K562 (cell line): ENCODE data around the gene UBE2V1. TPM values are rescaled to one million over a fixed set of nuclear protein-coding genes. Genes with fewer than 3 reads are reported as not detected.
A peak's percentile ranks its signal among the peaks of the same experiment; 100 is the strongest.

ENCODE experiments used
- ATAC-seq: fragments of 200-7000 bp; cut with Tn5 transposase; 3 replicates; pipeline ENCODE4 v1.9.1; 2020; ENCODE audit warnings: moderate library complexity
- BruUV-seq: library from RNA; stranded (reverse); fragments of 400-500 nt; replicated peaks from 2 replicates; lab custom pipeline; 2021; lab: Mats Ljungman, UMichigan
- CTCF ChIA-PET: fragments of 300-600 bp; formaldehyde crosslinking; extraction: SDS; loops from one replicate; lab custom pipeline; 2021; ENCODE audit warnings: low intra/inter-chr PET ratio; lab: Yijun Ruan, JAX
- POLR2A ChIA-PET: fragments of 300-600, 350-650 bp; sonication (Branson Sonifier 250); formaldehyde crosslinking; extraction: SDS; loops from one replicate; lab custom pipeline; 2021; ENCODE audit warnings: antibody characterized with exemption, inconsistent platforms; lab: Yijun Ruan, JAX
- DNase-seq, 4 experiments: peaks; one replicate each; pipeline versions ENCODE4 v3.0.0 to v3.0.0-alpha.2; 2011 to 2018; ENCODE audit warnings: low spot score in 3 of 4, mixed read lengths in 3 of 4; ENCODE audit errors: extremely low read depth in 1 of 4
- FAIRE-seq: peaks from 2 replicates; lab custom pipeline; 2011; peaks lifted over from hg19 to GRCh38; lab: Jason Lieb, UNC
- H2AFZ ChIP-seq: 2 replicates; pipeline ENCODE4 v1.6.0; 2011; ENCODE audit warnings: low read depth, low read length, control low read depth, inconsistent platforms
- H3K27ac ChIP-seq: fragments of 200-600 bp; 3 replicates; pipeline ENCODE4 v1.8.0; 2011; ENCODE audit warnings: low read depth, mild to moderate bottlenecking, control low read depth, inconsistent platforms, low read length, moderate library complexity, mixed read lengths; ENCODE audit errors: extremely low read depth
- H3K27me3 ChIP-seq, 2 experiments: fragments of 300-600 bp in 1 of 2; 2 replicates in 1 of 2; 3 replicates in 1 of 2; pipeline versions ENCODE4 v1.6.0 to v1.8.0; 2011; ENCODE audit warnings: inconsistent platforms in 2 of 2, low read length in 2 of 2, mild to moderate bottlenecking in 1 of 2, mixed read lengths in 1 of 2, moderate library complexity in 1 of 2; ENCODE audit not compliant: control insufficient read depth in 2 of 2, insufficient read depth in 2 of 2
- H3K36me3 ChIP-seq: fragments of 300-600 bp; 3 replicates; pipeline ENCODE4 v1.8.0; 2011; ENCODE audit warnings: mild to moderate bottlenecking, low read length, inconsistent platforms; ENCODE audit not compliant: control insufficient read depth, insufficient read depth
- H3K4me1 ChIP-seq, 2 experiments: fragments of 200-600 bp in 1 of 2; replicated peaks in 1 of 2; 2 replicates in 1 of 2; 3 replicates in 1 of 2; pipeline versions ENCODE4 v1.5.1 to v1.8.0; 2011; ENCODE audit warnings: inconsistent platforms in 2 of 2, low read length in 2 of 2, mild to moderate bottlenecking in 1 of 2, mixed read lengths in 1 of 2, moderate library complexity in 1 of 2; ENCODE audit not compliant: control insufficient read depth in 2 of 2, insufficient read depth in 2 of 2
- H3K4me2 ChIP-seq: 2 replicates; pipeline ENCODE4 v1.6.1; 2011; ENCODE audit warnings: low read length, control low read depth, inconsistent platforms, mixed read lengths; ENCODE audit not compliant: insufficient read depth
- H3K4me3 ChIP-seq: fragments of 200-600 bp; sonication (generic), shearing (Covaris generic); 2 replicates; pipeline ENCODE4 v1.5.1; 2016; ENCODE audit warnings: control low read depth, inconsistent platforms
- H3K79me2 ChIP-seq: fragments of 200-600 bp; 3 replicates; pipeline ENCODE4 v1.8.0; 2011; ENCODE audit warnings: low read length, inconsistent platforms; ENCODE audit not compliant: control insufficient read depth, insufficient read depth
- H3K9ac ChIP-seq, 2 experiments: 2 replicates each; pipeline versions ENCODE4 v1.6.0 to v1.6.1; 2011; ENCODE audit warnings: low read depth in 2 of 2, low read length in 2 of 2, control low read depth in 1 of 2, inconsistent platforms in 1 of 2, mild to moderate bottlenecking in 1 of 2, mixed read lengths in 1 of 2; ENCODE audit not compliant: insufficient read depth in 1 of 2
- H3K9me1 ChIP-seq: one replicate; pipeline ENCODE4 v1.6.0; 2011; ENCODE audit warnings: inconsistent platforms, mild to moderate bottlenecking, low read length, moderate library complexity; ENCODE audit not compliant: control insufficient read depth, insufficient read depth
- H3K9me3 ChIP-seq: replicated peaks from 2 replicates; pipeline ENCODE4 v1.5.1; 2011; ENCODE audit warnings: low read depth, low read length, inconsistent platforms; ENCODE audit not compliant: control insufficient read depth, insufficient read depth
- H4K20me1 ChIP-seq: replicated peaks from 2 replicates; pipeline ENCODE4 v1.6.1; 2011; ENCODE audit warnings: low read length, inconsistent platforms, mixed read lengths; ENCODE audit not compliant: control insufficient read depth, insufficient read depth
- HDAC2 ChIP-seq: fragments of 450-650 bp; IDR thresholded peaks from 2 replicates; pipeline ENCODE4 v1.6.1; 2016; ENCODE audit warnings: mild to moderate bottlenecking
- MED1 ChIP-seq: sonication (generic); formaldehyde crosslinking; IDR thresholded peaks from 2 replicates; pipeline ENCODE4 v1.8.1; 2023; ENCODE audit warnings: missing genetic modification reagents, borderline replicate concordance
- MEF2A ChIP-seq: IDR thresholded peaks from 2 replicates; pipeline ENCODE4 v1.6.1; 2011; ENCODE audit warnings: low read depth, mild to moderate bottlenecking, low read length, moderate library complexity; ENCODE audit not compliant: control insufficient read depth
- MEIS2 ChIP-seq: fragments of 450-650 bp; IDR thresholded peaks from 2 replicates; pipeline ENCODE4 v1.6.1; 2014; ENCODE audit warnings: mild to moderate bottlenecking; ENCODE audit not compliant: partially characterized antibody
- RBM25 ChIP-seq: fragments of 200-400 bp; formaldehyde crosslinking; IDR thresholded peaks from 2 replicates; pipeline ENCODE4 v1.6.1; 2018; ENCODE audit warnings: low read length, low read depth, moderate library complexity; ENCODE audit not compliant: severe bottlenecking
- RCOR1 ChIP-seq, 2 experiments: IDR thresholded peaks; 2 replicates each; pipeline ENCODE4 v1.6.1; 2012; ENCODE audit warnings: low read depth in 2 of 2, low read length in 2 of 2, borderline replicate concordance in 1 of 2, improper control_type of control experiment in 1 of 2
- RERE ChIP-seq: sonication (generic); formaldehyde crosslinking; IDR thresholded peaks from 2 replicates; pipeline ENCODE4 v1.8.0; 2023; ENCODE audit warnings: missing genetic modification reagents, mild to moderate bottlenecking, borderline replicate concordance
- RHOXF2B ChIP-seq: fragments of 250-450 bp; sonication (Bioruptor Pico); conservative IDR thresholded peaks from 2 replicates; pipeline ENCODE4 v1.5.1; 2021
- SMAD2 ChIP-seq: fragments of 150-350 bp; IDR thresholded peaks from 2 replicates; pipeline ENCODE4 v1.6.1; 2014; ENCODE audit warnings: low read depth, mild to moderate bottlenecking, low read length
- SMARCA5 ChIP-seq: fragments of 450-650 bp; IDR thresholded peaks from 2 replicates; pipeline ENCODE4 v1.6.1; 2016
- ZNF121 ChIP-seq: sonication (generic); formaldehyde crosslinking; conservative IDR thresholded peaks from 2 replicates; pipeline ENCODE4 v1.8.0; 2022; ENCODE audit warnings: missing genetic modification reagents
- ZNF512 ChIP-seq: IDR thresholded peaks from 2 replicates; pipeline ENCODE4 v1.6.1; 2016; ENCODE audit warnings: missing genetic modification characterization, missing compliant biosample characterization
- ZNF551 ChIP-seq: fragments of 250-450 bp; sonication (Bioruptor Pico); IDR thresholded peaks from 2 replicates; pipeline ENCODE4 v1.5.0; 2021; ENCODE audit warnings: mild to moderate bottlenecking, moderate library complexity
- WGBS: fragments of 100-300 bp; shearing (Covaris generic); methylation state at CpG from one replicate; pipeline ENCODE4 v1.1.6; 2016; ENCODE audit warnings: low coverage, mixed read lengths; ENCODE audit not compliant: insufficient coverage; ENCODE audit errors: missing lambda C conversion rate; 5-methylcytosine and 5-hydroxymethylcytosine counted together
- in situ Hi-C: fragments of 300-500 bp; cut with MboI; formaldehyde crosslinking; loops from 4 replicates; pipeline ENCODE4 v1.15.0; 2018; ENCODE audit warnings: inconsistent platforms, mixed read lengths
- intact Hi-C: fragments of 100-400 bp; cut with micrococcal nuclease; formaldehyde crosslinking; loops from 2 replicates; pipeline ENCODE4 v1.14.2; 2022
- polyA plus RNA-seq, 8 experiments: library from polyadenylated mRNA; depleted of rRNA in 4 of 8; stranded (reverse) in 5 of 8; unstranded in 3 of 8; fragments of >200 nt; fragmentation: Nextera tagmentation in 2 of 8; fragmentation: Illumina TruSeq in 1 of 8; extraction: Ambion mirVana in 2 of 8; extraction: Trizol in 1 of 8; gene quantifications; 2 replicates each; pipeline versions ENCODE4 v1.2.1 to v1.2.3, GENCODE V29; 2011 to 2014; ENCODE audit warnings: inconsistent platforms in 1 of 8, missing spikeins in 1 of 8
- total RNA-seq, 7 experiments: library from RNA; depleted of rRNA in 6 of 7; stranded (reverse); fragments of >200 nt in 6 of 7; fragmentation: Illumina TruSeq in 2 of 7; extraction: Trizol in 2 of 7; gene quantifications; 2 replicates each; pipeline versions ENCODE4 v1.2.1 to v1.2.3, GENCODE V29; 2011 to 2021; ENCODE audit warnings: low replicate concordance in 1 of 7

UBE2V1 gene
- total and polyA plus RNA-seq, 9 of the 15 experiments (the other 6 are each of a cell fraction or from before 2014, with no cell fraction given), result 93.0 to 357 (median 119) TPM

- TF ChIP-seq RBM25 (peak; percentile 80), ZNF121 (no peak), SMARCA5 (peak; percentile 86), HDAC2 (0 out of 2 replicates have a peak, but pooled peaks have one; percentile 44), RHOXF2B (no peak), RCOR1 (IDR thresholded peaks at IDR 0.05; ENCODE audit: borderline replicate concordance in 1 of 2, low read depth in 2 of 2, low read length in 2 of 2) (peak in 1 of 2 experiments; percentile 8; a peak in 1 of 4 replicates), MED1 (CRISPR knock-in tag) (no peak)
Observed at GRCh38 chr20:50110141-50111047, 2.6 kb downstream of the UBE2V1 start (continued).

GRCh38 chr20:50108556-50109235, 4.3 kb downstream of the UBE2V1 start:
- Histone ChIP-seq H3K79me2 (peaks cover 98% of the 10 kb centered on the region), H3K4me3 (no peak overlapping the region), H3K36me3 (peaks cover 46% of the 10 kb centered on the region), H3K9me1 (peaks cover 18% of the 10 kb centered on the region), H4K20me1 (peaks cover 54% of the 10 kb centered on the region), H3K9me3 (no peaks in the 10 kb centered on the region), H3K27ac (no peak overlapping the region), H3K4me1 (peaks cover 22 to 53% of the 10 kb centered on the region in 2 experiments), H3K9ac (no peak overlapping the region), H3K27me3 (no peaks in the 10 kb centered on the region), H2AFZ (no peak overlapping the region), H3K4me2 (peak overlapping the region; percentile 33; the same call in 1 of the 2 replicates)
- ChIA-PET CTCF (no interaction called here), POLR2A (interaction anchor here (0.6 to 5.5 kb wide), 4 partner anchors 9 to 121 kb away, joined by 3 to 51 read pairs (median 3); no protein-coding TSS in a partner anchor)
- in situ Hi-C loops, result no loop called here
- FAIRE-seq (no peak), ATAC-seq (no peak), DNase-seq (no peak)
- BruUV-seq, result no TSS peak
- WGBS, result 66% methylated on average over 4 of the region's 4 CpGs
- intact Hi-C loops, result no loop called here
- TF ChIP-seq RERE (no peak), ZNF512 (no peak), MEIS2 (no peak), ZNF551 (CRISPR knock-in tag) (no peak), MEF2A (no peak), SMAD2 (no peak)
